PC-9 (cell line): ENCODE data around the gene CEP19. TPM values are rescaled to one million over a fixed set of nuclear protein-coding genes. Genes with fewer than 3 reads are reported as not detected.

ENCODE experiments used
- BruUV-seq: library from RNA; stranded (reverse); fragments of 400-500 nt; replicated peaks from 2 replicates; lab custom pipeline; 2021; lab: Mats Ljungman, UMichigan
- CTCF ChIA-PET: fragments of 300-600 bp; sonication (Branson Sonifier 250); formaldehyde crosslinking; loops from one replicate; lab custom pipeline; 2022; ENCODE audit warnings: antibody characterized with exemption; lab: Charles Lee
- POLR2A ChIA-PET: fragments of 300-600 bp; sonication (Branson Sonifier 250); formaldehyde crosslinking; loops from one replicate; lab custom pipeline; 2022; ENCODE audit warnings: antibody characterized with exemption; ENCODE audit not compliant: unreplicated experiment; lab: Charles Lee
- DNase-seq, 2 experiments: peaks; one replicate each; pipeline versions ENCODE4 v3.0.0 to v3.0.0-alpha.2; 2015 to 2022; ENCODE audit warnings: mixed read lengths in 1 of 2
- H2AFZ ChIP-seq: fragments of 200-600 bp; sonication (generic); 2 replicates; pipeline ENCODE4 v1.8.1; 2017; ENCODE audit warnings: antibody characterized with exemption
- H3F3A ChIP-seq: fragments of 200-600 bp; sonication (generic); 2 replicates; pipeline ENCODE4 v1.8.1; 2017; ENCODE audit warnings: antibody characterized with exemption, mild to moderate bottlenecking, low read depth; ENCODE audit not compliant: insufficient read depth
- H3K27ac ChIP-seq: fragments of 200-600 bp; sonication (generic); 2 replicates; pipeline ENCODE4 v1.6.1; 2016; ENCODE audit warnings: mixed run types
- H3K27me3 ChIP-seq: fragments of 200-600 bp; sonication (generic); 2 replicates; pipeline ENCODE4 v1.6.1; 2016; ENCODE audit warnings: low read depth, mixed run types; ENCODE audit not compliant: insufficient read depth
- H3K36me3 ChIP-seq: fragments of 200-600 bp; sonication (generic); 2 replicates; pipeline ENCODE4 v1.6.1; 2016; ENCODE audit warnings: low read depth, mixed run types
- H3K4me1 ChIP-seq: fragments of 200-600 bp; sonication (generic); replicated peaks from 2 replicates; pipeline ENCODE4 v1.6.1; 2016; ENCODE audit warnings: mixed run types; ENCODE audit not compliant: insufficient read depth
- H3K4me2 ChIP-seq: fragments of 200-600 bp; sonication (generic); 2 replicates; pipeline ENCODE4 v1.6.1; 2017; ENCODE audit warnings: mixed run types
- H3K4me3 ChIP-seq: fragments of 200-600 bp; sonication (generic); 2 replicates; pipeline ENCODE4 v1.6.1; 2016; ENCODE audit warnings: mixed run types
- H3K79me2 ChIP-seq: fragments of 200-600 bp; sonication (generic); 2 replicates; pipeline ENCODE4 v1.6.1; 2017; ENCODE audit warnings: low read depth, mixed run types
- H3K9me2 ChIP-seq: fragments of 200-600 bp; sonication (generic); 2 replicates; pipeline ENCODE4 v1.8.1; 2017; ENCODE audit warnings: mild to moderate bottlenecking; ENCODE audit not compliant: insufficient read depth
- H3K9me3 ChIP-seq: fragments of 200-600 bp; sonication (generic); 2 replicates; pipeline ENCODE4 v1.8.1; 2016; ENCODE audit warnings: low read depth; ENCODE audit not compliant: insufficient read depth
- H4K20me1 ChIP-seq: fragments of 200-600 bp; sonication (generic); 2 replicates; pipeline ENCODE4 v1.8.1; 2017; ENCODE audit not compliant: insufficient read depth
- EZH2 ChIP-seq: fragments of 200-600 bp; sonication (generic); IDR thresholded peaks from 2 replicates; pipeline ENCODE4 v1.8.0; 2017; ENCODE audit warnings: antibody characterized with exemption, low read depth
- intact Hi-C: fragments of 100-400 bp; cut with micrococcal nuclease; formaldehyde crosslinking; loops from one replicate; pipeline ENCODE4 v1.10.0; 2022; ENCODE audit not compliant: unreplicated experiment
- total RNA-seq: library from RNA; stranded (reverse); gene quantifications from 2 replicates; pipeline ENCODE4 v1.2.3, GENCODE V29; 2021
- TF ChIP-seq, protein P1 (sequence below): fragments of 200-600 bp; sonication (generic); conservative IDR thresholded peaks from 2 replicates; pipeline ENCODE4 v1.6.1; 2017; ENCODE audit warnings: mixed run types, antibody characterized with exemption, mild to moderate bottlenecking, moderate library complexity

CEP19 gene
- total RNA-seq, 1 experiment from 2014 or later = 5.5 TPM

DNA sequence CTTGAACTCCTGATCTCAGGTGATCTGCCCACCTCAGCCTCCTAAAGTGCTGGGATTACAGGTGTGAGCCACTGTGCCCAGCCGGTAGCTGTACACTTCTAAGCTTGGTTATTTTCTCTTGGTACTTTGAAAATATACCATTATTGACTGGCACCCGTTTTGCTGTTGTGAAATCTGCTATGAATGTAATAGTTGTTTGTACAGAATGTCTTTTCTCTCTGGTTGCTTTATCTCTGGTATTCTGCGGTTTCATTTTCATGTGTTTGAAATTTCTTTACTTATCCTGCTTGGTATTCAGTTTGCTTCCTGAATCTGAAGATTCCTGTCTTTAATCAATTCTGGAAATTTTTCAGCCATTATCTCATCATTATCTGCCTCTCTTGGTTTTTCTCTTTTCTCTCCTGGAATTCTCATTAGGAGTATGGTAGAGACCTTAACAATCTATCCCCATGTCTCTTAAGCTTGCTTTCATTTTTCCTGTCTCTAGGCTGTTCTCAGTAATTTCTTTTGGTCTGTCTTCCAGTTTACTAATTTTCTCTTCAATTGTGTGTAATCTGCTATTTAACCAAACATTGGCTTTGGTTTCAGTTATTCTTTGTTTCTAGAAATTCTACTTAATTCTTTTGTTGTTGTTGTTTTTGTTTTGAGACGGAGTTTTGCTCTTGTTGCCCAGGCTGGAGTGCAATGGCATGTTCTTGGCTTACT lies 24.8 kb upstream of the CEP19 start:
- Histone ChIP-seq H3F3A (peaks cover 22% of the 10 kb centered on the region; the same call in 1 of the 2 replicates), H3K27ac (no peak overlapping the region), H3K9me2 (no peaks in the 10 kb centered on the region), H4K20me1 (peaks cover 11% of the 10 kb centered on the region), H3K4me1 (peaks cover 6% of the 10 kb centered on the region), H3K4me2 (no peak overlapping the region), H3K79me2 (peaks cover 20% of the 10 kb centered on the region), H3K4me3 (no peak overlapping the region), H3K36me3 (0 out of 2 replicates have a peak, but pooled peaks cover 13% of the 10 kb centered on the region), H2AFZ (no peak overlapping the region), H3K9me3 (no peaks in the 10 kb centered on the region), H3K27me3 (no peaks in the 10 kb centered on the region)
- CTCF ChIA-PET = interaction anchor here (0.7 kb wide), 1 partner anchor 105 kb away, joined by 3 read pairs; no protein-coding TSS in a partner anchor
- POLR2A ChIA-PET = no interaction called here
- BruUV-seq = no TSS peak
- DNase-seq = no peak
- intact Hi-C loops = no loop called here
- TF ChIP-seq, protein P1, sequence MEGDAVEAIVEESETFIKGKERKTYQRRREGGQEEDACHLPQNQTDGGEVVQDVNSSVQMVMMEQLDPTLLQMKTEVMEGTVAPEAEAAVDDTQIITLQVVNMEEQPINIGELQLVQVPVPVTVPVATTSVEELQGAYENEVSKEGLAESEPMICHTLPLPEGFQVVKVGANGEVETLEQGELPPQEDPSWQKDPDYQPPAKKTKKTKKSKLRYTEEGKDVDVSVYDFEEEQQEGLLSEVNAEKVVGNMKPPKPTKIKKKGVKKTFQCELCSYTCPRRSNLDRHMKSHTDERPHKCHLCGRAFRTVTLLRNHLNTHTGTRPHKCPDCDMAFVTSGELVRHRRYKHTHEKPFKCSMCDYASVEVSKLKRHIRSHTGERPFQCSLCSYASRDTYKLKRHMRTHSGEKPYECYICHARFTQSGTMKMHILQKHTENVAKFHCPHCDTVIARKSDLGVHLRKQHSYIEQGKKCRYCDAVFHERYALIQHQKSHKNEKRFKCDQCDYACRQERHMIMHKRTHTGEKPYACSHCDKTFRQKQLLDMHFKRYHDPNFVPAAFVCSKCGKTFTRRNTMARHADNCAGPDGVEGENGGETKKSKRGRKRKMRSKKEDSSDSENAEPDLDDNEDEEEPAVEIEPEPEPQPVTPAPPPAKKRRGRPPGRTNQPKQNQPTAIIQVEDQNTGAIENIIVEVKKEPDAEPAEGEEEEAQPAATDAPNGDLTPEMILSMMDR = no peak
- no peak for TF ChIP-seq EZH2

DNA sequence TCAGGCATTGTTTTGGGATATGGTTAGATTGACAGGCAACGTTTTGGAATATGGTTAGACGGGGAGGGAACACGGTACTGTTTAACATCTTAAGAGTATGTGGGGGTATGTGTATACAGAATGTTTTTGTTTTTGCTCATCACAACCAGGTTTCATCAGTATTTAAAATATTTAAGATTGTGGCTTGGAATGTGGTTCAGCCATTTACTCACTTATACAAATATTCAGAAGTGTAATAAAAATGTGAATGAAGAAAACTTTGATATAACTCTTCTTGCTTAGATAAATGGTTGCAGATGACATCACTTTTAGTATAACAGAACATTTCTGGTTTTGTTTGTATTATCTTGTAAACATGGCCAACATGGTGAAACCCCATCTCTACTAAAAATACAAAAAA lies 23.7 kb upstream of the CEP19 start:
- Histone ChIP-seq H3K79me2 (peaks cover 9% of the 10 kb centered on the region), H3K9me2 (no peaks in the 10 kb centered on the region), H3K9me3 (no peaks in the 10 kb centered on the region), H3K27ac (no peak overlapping the region), H3F3A (peaks cover 19% of the 10 kb centered on the region; the same call in 1 of the 2 replicates), H3K36me3 (0 out of 2 replicates have a peak, but pooled peaks cover 13% of the 10 kb centered on the region), H2AFZ (no peak overlapping the region), H4K20me1 (peaks cover under 1% of the 10 kb centered on the region; the same call in 1 of the 2 replicates), H3K4me2 (no peak overlapping the region), H3K4me3 (no peak overlapping the region), H3K4me1 (no peaks in the 10 kb centered on the region), H3K27me3 (no peaks in the 10 kb centered on the region)
- intact Hi-C loops = no loop called here
- ChIA-PET POLR2A (no interaction called here), CTCF (no interaction called here)
- DNase-seq = no peak
- TF ChIP-seq, protein P1 = no peak
- TF ChIP-seq EZH2 = no peak
- no TSS peak for BruUV-seq

DNA sequence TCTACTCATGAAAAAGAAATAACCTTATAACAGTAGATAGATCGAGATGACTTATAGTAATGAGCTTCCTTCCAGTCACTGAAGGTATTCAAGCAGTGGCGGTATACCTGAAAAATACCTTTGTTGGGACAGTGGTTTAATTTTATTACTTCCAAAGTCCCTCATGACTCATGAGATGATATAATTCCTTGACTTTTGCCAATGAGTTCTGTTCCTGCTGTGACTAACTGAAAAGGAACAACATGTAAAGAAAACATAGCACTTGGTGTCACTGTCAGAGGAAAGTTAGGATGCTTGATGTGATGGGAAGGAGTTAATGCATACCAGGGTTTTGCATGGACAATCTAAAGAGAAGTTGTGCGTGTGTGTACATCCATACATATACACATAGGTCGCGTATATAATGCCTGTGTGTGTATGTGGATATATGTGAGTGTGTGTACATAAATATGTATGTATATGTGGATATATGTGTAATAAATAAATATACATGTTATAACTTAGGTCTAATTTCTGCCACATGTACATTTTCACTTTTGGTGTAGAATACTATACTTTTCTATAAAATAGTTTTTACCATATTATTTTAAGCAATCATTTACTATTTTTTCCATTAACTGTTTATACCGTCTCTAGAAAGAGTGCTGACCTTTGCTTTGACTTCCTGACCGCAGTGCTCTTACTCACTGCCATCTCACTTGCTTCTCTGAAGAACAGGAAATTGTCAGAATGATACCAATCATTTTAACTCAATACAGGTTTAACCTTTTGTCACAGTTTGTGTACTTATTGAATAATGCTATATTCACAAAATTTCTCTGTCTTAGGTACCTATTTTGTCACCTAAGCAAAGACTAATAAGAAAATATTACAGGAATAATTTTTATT lies 15.0 kb upstream of the CEP19 start:
- ChIA-PET CTCF (interaction anchor here (0.6 kb wide), 1 partner anchor 36 kb away, joined by 3 read pairs; no protein-coding TSS in a partner anchor), POLR2A (interaction anchor here (0.5 kb wide), 2 partner anchors 12 to 167 kb away, joined by 4 to 7 read pairs; partner anchors contain the start of gene PAK2)
- H3F3A ChIP-seq = peaks cover 40% of the 10 kb centered on the region
- peaks cover 36% of the 10 kb centered on the region for H3K4me1 ChIP-seq
- TF ChIP-seq EZH2 = no peak
- TF ChIP-seq, protein P1 = no peak
- no peaks in the 10 kb centered on the region for H3K27me3 ChIP-seq
- DNase-seq = peak; percentile 19 to 86
- H3K79me2 ChIP-seq = 0 out of 2 replicates have a peak, but pooled peaks cover 7% of the 10 kb centered on the region
- H3K27ac ChIP-seq = peak overlapping the region; percentile 62
- peaks cover 5% of the 10 kb centered on the region; the same call in 1 of the 2 replicates for H4K20me1 ChIP-seq
- no TSS peak for BruUV-seq
- intact Hi-C loops = no loop called here
- no peak overlapping the region for H3K4me3 ChIP-seq
- peak overlapping the region; percentile 40 for H3K4me2 ChIP-seq
- H3K9me2 ChIP-seq = no peaks in the 10 kb centered on the region
- no peak overlapping the region for H2AFZ ChIP-seq
- H3K9me3 ChIP-seq = no peaks in the 10 kb centered on the region
- peaks cover 24% of the 10 kb centered on the region; the same call in 1 of the 2 replicates for H3K36me3 ChIP-seq
